ENCODE results near the gene CD93.

- TF ChIP-seq CTCF (conservative IDR thresholded peaks at IDR 0.05 in 1 of 2, IDR thresholded peaks at IDR 0.05 in 1 of 2; ENCODE audit: low read depth in 1 of 2, low read length in 2 of 2) (no peak), EZH2 (IDR thresholded peaks at IDR 0.05; ENCODE audit: low read length, missing control alignments) (no peak)
Observed at GRCh38 chr20:23050076-23050838, 35.9 kb downstream of the CD93 start.
